DND-41 (cell line): ENCODE measurements around the gene PSMA4.
"Not testable (repeated sequence)": the region's sequence is repeated elsewhere in the genome, so short reads cannot be mapped to it uniquely, and the experiment has no call there.

Source experiments
- ATAC-seq: fragments of 200-7000 bp; cut with Tn5 transposase; 3 replicates; pipeline ENCODE4 v1.9.1; 2021; ENCODE audit warnings: low read depth; ENCODE audit not compliant: insufficient read depth
- DNase-seq: peaks from one replicate; pipeline ENCODE4 v3.0.0-alpha.2; 2020
- H2AFZ ChIP-seq: 2 replicates; pipeline ENCODE4 v1.6.0; 2012; ENCODE audit warnings: low read depth, low read length
- H3K27ac ChIP-seq: 2 replicates; pipeline ENCODE4 v1.5.1; 2012; ENCODE audit warnings: low read length, inconsistent platforms
- H3K27me3 ChIP-seq: fragments of 200-600 bp; sonication (generic); 2 replicates; pipeline ENCODE4 v1.6.0; 2012; ENCODE audit warnings: low read length, mild to moderate bottlenecking, inconsistent platforms; ENCODE audit not compliant: insufficient read depth, poor library complexity
- H3K36me3 ChIP-seq: 2 replicates; pipeline ENCODE4 v1.5.1; 2012; ENCODE audit warnings: low read length, inconsistent platforms; ENCODE audit not compliant: insufficient read depth
- H3K4me1 ChIP-seq: 2 replicates; pipeline ENCODE4 v1.5.1; 2012; ENCODE audit warnings: mild to moderate bottlenecking, low read length; ENCODE audit not compliant: insufficient read depth
- H3K4me2 ChIP-seq: 2 replicates; pipeline ENCODE4 v1.6.0; 2012; ENCODE audit warnings: mild to moderate bottlenecking, moderate library complexity, low read length, inconsistent platforms; ENCODE audit not compliant: insufficient read depth
- H3K4me3 ChIP-seq, 2 experiments: fragments of 200-600 bp in 1 of 2; shearing (Covaris generic) in 1 of 2; 2 replicates each; pipeline ENCODE4 v1.5.1; 2012 to 2016; ENCODE audit warnings: inconsistent platforms in 2 of 2, low read length in 2 of 2, mild to moderate bottlenecking in 2 of 2, low read depth in 1 of 2, moderate library complexity in 1 of 2
- H3K79me2 ChIP-seq: 2 replicates; pipeline ENCODE4 v1.6.0; 2012; ENCODE audit warnings: low read length, inconsistent platforms; ENCODE audit not compliant: insufficient read depth
- H3K9ac ChIP-seq: 2 replicates; pipeline ENCODE4 v1.6.0; 2012; ENCODE audit warnings: low read depth, mild to moderate bottlenecking, inconsistent platforms, low read length, moderate library complexity
- H3K9me3 ChIP-seq: 2 replicates; pipeline ENCODE4 v1.5.1; 2012; ENCODE audit warnings: low read length, moderate library complexity, mild to moderate bottlenecking, inconsistent platforms; ENCODE audit not compliant: insufficient read depth, severe bottlenecking
- H4K20me1 ChIP-seq: 2 replicates; pipeline ENCODE4 v1.6.0; 2012; ENCODE audit warnings: low read length; ENCODE audit not compliant: insufficient read depth
- EZH2 ChIP-seq: IDR thresholded peaks from 3 replicates; pipeline ENCODE4 v1.6.1; 2012; ENCODE audit warnings: borderline replicate concordance, low read depth, mild to moderate bottlenecking, moderate library complexity, low read length, inconsistent platforms; ENCODE audit not compliant: severe bottlenecking
- TF ChIP-seq, protein P1 (sequence below): IDR thresholded peaks from 2 replicates; pipeline ENCODE4 v1.5.1; 2012; ENCODE audit warnings: borderline replicate concordance, low read length, moderate library complexity, mild to moderate bottlenecking; ENCODE audit not compliant: poor library complexity, severe bottlenecking; ENCODE audit errors: extremely low read depth

PSMA4 gene

GRCh38 chr15:78533331-78533730, 6.9 kb upstream of the PSMA4 start:
- no peak overlapping the region for H2AFZ ChIP-seq
- DNase-seq (no peak), ATAC-seq (no peak)
- H3K4me1 ChIP-seq = no peaks in the 10 kb centered on the region
- H3K27me3 ChIP-seq = no peaks in the 10 kb centered on the region
- H3K9me3 ChIP-seq = no peaks in the 10 kb centered on the region
- no peak overlapping the region for H3K4me3 ChIP-seq
- no peak overlapping the region for H3K9ac ChIP-seq
- no peak overlapping the region for H3K27ac ChIP-seq
- no peak overlapping the region for H3K4me2 ChIP-seq
- no peak for TF ChIP-seq EZH2
- TF ChIP-seq, protein P1, sequence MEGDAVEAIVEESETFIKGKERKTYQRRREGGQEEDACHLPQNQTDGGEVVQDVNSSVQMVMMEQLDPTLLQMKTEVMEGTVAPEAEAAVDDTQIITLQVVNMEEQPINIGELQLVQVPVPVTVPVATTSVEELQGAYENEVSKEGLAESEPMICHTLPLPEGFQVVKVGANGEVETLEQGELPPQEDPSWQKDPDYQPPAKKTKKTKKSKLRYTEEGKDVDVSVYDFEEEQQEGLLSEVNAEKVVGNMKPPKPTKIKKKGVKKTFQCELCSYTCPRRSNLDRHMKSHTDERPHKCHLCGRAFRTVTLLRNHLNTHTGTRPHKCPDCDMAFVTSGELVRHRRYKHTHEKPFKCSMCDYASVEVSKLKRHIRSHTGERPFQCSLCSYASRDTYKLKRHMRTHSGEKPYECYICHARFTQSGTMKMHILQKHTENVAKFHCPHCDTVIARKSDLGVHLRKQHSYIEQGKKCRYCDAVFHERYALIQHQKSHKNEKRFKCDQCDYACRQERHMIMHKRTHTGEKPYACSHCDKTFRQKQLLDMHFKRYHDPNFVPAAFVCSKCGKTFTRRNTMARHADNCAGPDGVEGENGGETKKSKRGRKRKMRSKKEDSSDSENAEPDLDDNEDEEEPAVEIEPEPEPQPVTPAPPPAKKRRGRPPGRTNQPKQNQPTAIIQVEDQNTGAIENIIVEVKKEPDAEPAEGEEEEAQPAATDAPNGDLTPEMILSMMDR = no peak
- no peaks in the 10 kb centered on the region for H3K36me3 ChIP-seq
- no peaks in the 10 kb centered on the region for H4K20me1 ChIP-seq
- no peaks in the 10 kb centered on the region for H3K79me2 ChIP-seq

GRCh38 chr15:78536134-78536533, 4.1 kb upstream of the PSMA4 start:
- ATAC-seq (no peak), DNase-seq (no peak)
- no peaks in the 10 kb centered on the region for H3K27me3 ChIP-seq
- H2AFZ ChIP-seq = no peak overlapping the region
- H3K4me2 ChIP-seq = no peak overlapping the region
- no peaks in the 10 kb centered on the region for H3K9me3 ChIP-seq
- no peaks in the 10 kb centered on the region for H3K36me3 ChIP-seq
- no peak overlapping the region for H3K4me3 ChIP-seq
- no peak overlapping the region for H3K9ac ChIP-seq
- TF ChIP-seq, protein P1 = no peak
- no peak for TF ChIP-seq EZH2
- peaks cover 11% of the 10 kb centered on the region for H3K79me2 ChIP-seq
- 0 out of 2 replicates have a peak, but pooled peaks cover 5% of the 10 kb centered on the region for H4K20me1 ChIP-seq
- H3K27ac ChIP-seq = no peak overlapping the region
- H3K4me1 ChIP-seq = peaks cover 7% of the 10 kb centered on the region; the same call in 1 of the 2 replicates

- H3K9ac ChIP-seq = no peak overlapping the region
- H3K27ac ChIP-seq = no peak overlapping the region
- ATAC-seq (no peak), DNase-seq (no peak)
- TF ChIP-seq, protein P1 = no peak
- no peak for TF ChIP-seq EZH2
- peaks cover 24% of the 10 kb centered on the region for H3K79me2 ChIP-seq
- no peak overlapping the region for H3K4me3 ChIP-seq
- no peak overlapping the region for H3K4me2 ChIP-seq
- peaks cover 6% of the 10 kb centered on the region for H3K36me3 ChIP-seq
- H4K20me1 ChIP-seq = 0 out of 2 replicates have a peak, but pooled peaks cover 5% of the 10 kb centered on the region
- no peaks in the 10 kb centered on the region for H3K27me3 ChIP-seq
- no peak overlapping the region for H2AFZ ChIP-seq
- no peaks in the 10 kb centered on the region for H3K9me3 ChIP-seq
- H3K4me1 ChIP-seq = peaks cover 18% of the 10 kb centered on the region
Measured at GRCh38 chr15:78537266-78537905, 2.9 kb upstream of the PSMA4 start.

DNA sequence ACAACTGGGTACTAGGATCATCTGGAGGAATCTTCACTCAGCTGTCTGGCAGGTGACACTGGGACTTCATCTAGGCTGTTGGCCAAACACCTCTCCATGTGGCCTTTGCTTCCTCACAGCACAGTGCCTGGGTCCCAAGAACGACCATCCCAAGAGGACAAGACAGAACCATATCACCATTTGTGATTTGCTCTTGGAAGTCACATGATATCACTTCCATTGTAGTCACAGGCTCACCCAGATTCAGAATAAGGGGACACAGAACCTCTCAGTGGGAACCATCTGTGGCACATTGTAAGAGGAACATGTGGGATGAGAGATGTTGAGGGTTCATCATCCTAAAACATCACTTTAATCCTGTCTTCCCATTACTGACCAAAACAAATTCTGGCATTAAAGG, 1.9 kb upstream of the PSMA4 start:
- DNase-seq (no peak), ATAC-seq (no peak)
- TF ChIP-seq, protein P1 = no peak
- TF ChIP-seq EZH2 = no peak
- H3K9me3 ChIP-seq = no peaks in the 10 kb centered on the region
- no peaks in the 10 kb centered on the region for H3K27me3 ChIP-seq
- peaks cover 16% of the 10 kb centered on the region for H3K36me3 ChIP-seq
- peaks cover 28% of the 10 kb centered on the region for H3K4me1 ChIP-seq
- H2AFZ ChIP-seq = peak overlapping the region; percentile 43; the same call in 1 of the 2 replicates
- H3K79me2 ChIP-seq = peaks cover 34% of the 10 kb centered on the region
- no peak overlapping the region for H3K4me2 ChIP-seq
- no peak overlapping the region for H3K9ac ChIP-seq
- H3K27ac ChIP-seq = no peak overlapping the region
- H4K20me1 ChIP-seq = peaks cover 9% of the 10 kb centered on the region; the same call in 1 of the 2 replicates
- H3K4me3 ChIP-seq = no peak overlapping the region

GRCh38 chr15:78539464-78540140, 642 bp upstream of the PSMA4 start:
- Histone ChIP-seq H3K36me3 (peaks cover 27% of the 10 kb centered on the region), H3K4me2 (peak overlapping the region; percentile 79), H3K27ac (peak overlapping the region; percentile 100), H4K20me1 (peaks cover 12% of the 10 kb centered on the region; the same call in 1 of the 2 replicates), H3K79me2 (peaks cover 41% of the 10 kb centered on the region), H3K4me3 (peak overlapping the region; percentile 84 to 91; a peak in 3 of 4 replicates), H2AFZ (peak overlapping the region; percentile 99), H3K9ac (peak overlapping the region; percentile 98), H3K4me1 (peaks cover 33% of the 10 kb centered on the region)
- ATAC-seq, DNase-seq, H3K27me3 ChIP-seq, H3K9me3 ChIP-seq: not testable (repeated sequence)
